GM12878 (cell line): ENCODE measurements around the gene ZNF25. TPM values are rescaled to one million over a fixed set of nuclear protein-coding genes. Genes with fewer than 3 reads are reported as not detected.
A peak's percentile ranks its signal among the peaks of the same experiment; 100 is the strongest.

Experiments used
- ATAC-seq: fragments of 200-7000 bp; cut with Tn5 transposase; 3 replicates; pipeline ENCODE4 v1.9.1; 2020; ENCODE audit warnings: mild to moderate bottlenecking, moderate library complexity
- Bru-seq: library from RNA; stranded (reverse); fragments of 400-500 nt; gene quantifications from one replicate; lab custom pipeline; 2021; lab: Mats Ljungman, UMichigan
- BruChase-seq, 2 experiments: library from RNA; stranded (reverse); fragments of 400-500 nt; gene quantifications; one replicate each; lab custom pipeline; 2021; lab: Mats Ljungman, UMichigan
- BruUV-seq: library from RNA; stranded (reverse); fragments of 400-500 nt; replicated peaks from 2 replicates; lab custom pipeline; 2021; lab: Mats Ljungman, UMichigan
- CTCF ChIA-PET: fragments of 300-600 bp; sonication (Branson Sonifier 250); formaldehyde crosslinking; extraction: SDS; loops from one replicate; lab custom pipeline; 2021; ENCODE audit warnings: inconsistent platforms; lab: Yijun Ruan, JAX
- POLR2A ChIA-PET: fragments of 350-600 bp; formaldehyde crosslinking; extraction: SDS; loops from one replicate; lab custom pipeline; 2021; ENCODE audit warnings: inconsistent platforms; lab: Charles Lee
- RAD21 ChIA-PET: fragments of 300-600 bp; sonication (Branson Sonifier 250); formaldehyde crosslinking; loops from one replicate; lab custom pipeline; 2023; ENCODE audit warnings: antibody characterized with exemption; ENCODE audit not compliant: unreplicated experiment; lab: Charles Lee
- SMC1A ChIA-PET: fragments of 300-600 bp; sonication (Branson Sonifier 250); formaldehyde crosslinking; loops from one replicate; lab custom pipeline; 2023; ENCODE audit not compliant: unreplicated experiment, uncharacterized antibody; lab: Charles Lee
- DNase-seq: peaks from one replicate; pipeline ENCODE4 v3.0.0-alpha.2; 2011; ENCODE audit warnings: low read depth, low spot score
- FAIRE-seq: peaks from 3 replicates; lab custom pipeline; 2011; peaks lifted over from hg19 to GRCh38; lab: Jason Lieb, UNC
- H2AFZ ChIP-seq: 2 replicates; pipeline ENCODE4 v1.6.0; 2011; ENCODE audit warnings: low read depth, low read length, control low read depth; ENCODE audit not compliant: control insufficient read depth
- H3K27ac ChIP-seq: 2 replicates; pipeline ENCODE4 v1.5.1; 2011; ENCODE audit warnings: control low read depth; ENCODE audit not compliant: control insufficient read depth, insufficient read depth
- H3K27me3 ChIP-seq, 2 experiments: replicated peaks in 1 of 2; 2 replicates each; pipeline versions ENCODE4 v1.6.0 to v1.6.1; 2011; ENCODE audit warnings: low read length in 1 of 2; ENCODE audit not compliant: control insufficient read depth in 2 of 2, insufficient read depth in 2 of 2
- H3K36me3 ChIP-seq, 2 experiments: 2 replicates each; pipeline ENCODE4 v1.5.1; 2011; ENCODE audit warnings: low read length in 1 of 2; ENCODE audit not compliant: control insufficient read depth in 2 of 2, insufficient read depth in 2 of 2
- H3K4me1 ChIP-seq: 2 replicates; pipeline ENCODE4 v1.6.1; 2011; ENCODE audit warnings: mild to moderate bottlenecking, low read length, moderate library complexity, mixed read lengths; ENCODE audit not compliant: control insufficient read depth, insufficient read depth
- H3K4me2 ChIP-seq: 2 replicates; pipeline ENCODE4 v1.6.0; 2011; ENCODE audit warnings: control low read depth; ENCODE audit not compliant: control insufficient read depth, insufficient read depth
- H3K4me3 ChIP-seq: fragments of 200-600 bp; sonication (generic); 2 replicates; pipeline ENCODE4 v1.5.1; 2016
- H3K79me2 ChIP-seq: 2 replicates; pipeline ENCODE4 v1.6.0; 2011; ENCODE audit warnings: low read length; ENCODE audit not compliant: control insufficient read depth, insufficient read depth
- H3K9ac ChIP-seq: 2 replicates; pipeline ENCODE4 v1.8.0; 2011; ENCODE audit warnings: low read length, control low read depth, mixed read lengths; ENCODE audit not compliant: control insufficient read depth, insufficient read depth
- H3K9me3 ChIP-seq: replicated peaks from 3 replicates; pipeline ENCODE4 v1.5.1; 2011; ENCODE audit warnings: mild to moderate bottlenecking, low read length; ENCODE audit not compliant: control insufficient read depth, insufficient read depth
- H4K20me1 ChIP-seq: 2 replicates; pipeline ENCODE4 v1.6.0; 2011; ENCODE audit not compliant: control insufficient read depth, insufficient read depth
- BHLHE40 ChIP-seq, 2 experiments: fragments of 450-650 bp in 1 of 2; IDR thresholded peaks; 2 replicates each; pipeline ENCODE4 v1.6.1; 2011 to 2017; ENCODE audit warnings: low read depth in 2 of 2, borderline replicate concordance in 1 of 2, improper control_type of control experiment in 1 of 2, low read length in 1 of 2, mild to moderate bottlenecking in 1 of 2
- CBX5 ChIP-seq: sonication (generic); IDR thresholded peaks from 2 replicates; pipeline ENCODE4 v1.6.1; 2016; ENCODE audit warnings: low read depth, moderate library complexity, mild to moderate bottlenecking, inconsistent platforms
- CHD4 ChIP-seq: fragments of 200-600 bp; sonication (generic); IDR thresholded peaks from 2 replicates; pipeline ENCODE4 v1.6.1; 2016; ENCODE audit warnings: mild to moderate bottlenecking
- CREM ChIP-seq: IDR thresholded peaks from 2 replicates; pipeline ENCODE4 v1.6.1; 2014; ENCODE audit warnings: antibody characterized with exemption, low read depth
- DPF2 ChIP-seq: fragments of 450-650 bp; IDR thresholded peaks from 2 replicates; pipeline ENCODE4 v1.6.1; 2017; ENCODE audit warnings: mild to moderate bottlenecking
- E4F1 ChIP-seq: fragments of 450-650 bp; IDR thresholded peaks from 2 replicates; pipeline ENCODE4 v1.6.1; 2018; ENCODE audit warnings: borderline replicate concordance, mild to moderate bottlenecking; ENCODE audit not compliant: partially characterized antibody
- ETV6 ChIP-seq, 2 experiments: fragments of 450-650 bp in 1 of 2; IDR thresholded peaks in 1 of 2; conservative IDR thresholded peaks in 1 of 2; 2 replicates each; pipeline ENCODE4 v1.6.1; 2014; ENCODE audit warnings: antibody characterized with exemption in 1 of 2, borderline replicate concordance in 1 of 2, low read depth in 1 of 2, mild to moderate bottlenecking in 1 of 2, moderate library complexity in 1 of 2
- EZH2 ChIP-seq: IDR thresholded peaks from 2 replicates; pipeline ENCODE4 v1.6.1; 2012; ENCODE audit warnings: low read depth, mild to moderate bottlenecking, control low read depth, inconsistent platforms, low read length, borderline replicate concordance; ENCODE audit not compliant: control insufficient read depth
- MAX ChIP-seq: IDR thresholded peaks from 2 replicates; pipeline ENCODE4 v1.6.1; 2012; ENCODE audit warnings: low read depth, low read length, improper control_type of control experiment
- PAX8 ChIP-seq: fragments of 450-650 bp; IDR thresholded peaks from 2 replicates; pipeline ENCODE4 v1.6.1; 2017; ENCODE audit warnings: mild to moderate bottlenecking, moderate library complexity
- POLR2AphosphoS2 ChIP-seq: IDR thresholded peaks from 2 replicates; pipeline ENCODE4 v1.6.1; 2011; ENCODE audit warnings: low read depth, mild to moderate bottlenecking, low read length, improper control_type of control experiment, moderate library complexity
- WGBS: methylation state at CpG from one replicate; pipeline ENCODE4 v1.1.6; 2016; ENCODE audit warnings: low lambda C conversion rate; ENCODE audit not compliant: insufficient replicate concordance, insufficient coverage; ENCODE audit errors: missing lambda C conversion rate; 5-methylcytosine and 5-hydroxymethylcytosine counted together
- in situ Hi-C: fragments of 300-500 bp; cut with MboI; formaldehyde crosslinking; loops from 9 replicates; pipeline ENCODE4 v1.14.3; 2018; ENCODE audit warnings: mixed read lengths
- intact Hi-C: fragments of 100-400 bp; cut with micrococcal nuclease; formaldehyde crosslinking; loops from one replicate; pipeline ENCODE4 v1.14.2; 2022; ENCODE audit not compliant: unreplicated experiment
- long read RNA-seq, 2 experiments: library from polyadenylated mRNA; unstranded; transcript quantifications; one replicate each; pipeline ENCODE4 v2.0.0, GENCODE V29; 2019 to 2020
- polyA minus RNA-seq, 3 experiments: library from RNA; depleted of rRNA, polyadenylated mRNA; stranded (reverse); fragments of >200 nt; gene quantifications; 2 replicates each; pipeline ENCODE4 v1.2.3, GENCODE V29; 2011
- polyA plus RNA-seq, 11 experiments: library from polyadenylated mRNA; depleted of rRNA in 4 of 11; unstranded in 6 of 11; stranded (reverse) in 5 of 11; fragments of >200 nt; fragmentation: Nextera tagmentation in 4 of 11; fragmentation: Illumina TruSeq in 1 of 11; extraction: Ambion mirVana in 4 of 11; extraction: Trizol in 1 of 11; gene quantifications; 1 replicate in 1 of 11; 2 replicates in 10 of 11; pipeline versions ENCODE4 v1.2.1 to v1.2.3, GENCODE V29; 2011 to 2016; ENCODE audit warnings: inconsistent platforms in 2 of 11, missing spikeins in 2 of 11, low read depth in 1 of 11
- total RNA-seq, 4 experiments: library from RNA; depleted of rRNA in 3 of 4; stranded (reverse); fragments of >200 nt in 3 of 4; fragmentation: Illumina TruSeq in 1 of 4; extraction: Trizol in 1 of 4; gene quantifications; 2 replicates each; pipeline versions ENCODE4 v1.2.1 to v1.2.3, GENCODE V29; 2013 to 2021
- TF ChIP-seq, protein P1 (sequence below): IDR thresholded peaks from 2 replicates; pipeline ENCODE4 v1.6.1; 2011; ENCODE audit warnings: mild to moderate bottlenecking, low read depth, low read length, moderate library complexity; ENCODE audit not compliant: insufficient replicate concordance

Gene ZNF25
- total RNA-seq (2013; cell fraction: nucleolus; rRNA removed): 13.9 and 15.0 TPM in 2 replicates
- 3.4 and 4.4 TPM in 2 replicates for total RNA-seq (2014; rRNA removed)
- total RNA-seq (2014; rRNA removed; fragmentation: Illumina TruSeq; extraction: Trizol): 5.3 and 5.4 TPM in 2 replicates
- total RNA-seq (2021): 3.4 and 4.8 TPM in 2 replicates
- 1.8 TPM for polyA plus RNA-seq (2011; ENCODE audit: low read depth)
- 6.8 and 11.3 TPM in 2 replicates for polyA plus RNA-seq (2011; rRNA removed)
- 2.5 and 2.8 TPM in 2 replicates for polyA plus RNA-seq (2011; cell fraction: cytosol; rRNA removed)
- polyA plus RNA-seq (2011; cell fraction: nucleus; rRNA removed): 4.7 and 5.6 TPM in 2 replicates
- polyA plus RNA-seq (2012): 2.8 and 3.6 TPM in 2 replicates
- 4.6 and 6.2 TPM in 2 replicates for polyA plus RNA-seq (2014; fragmentation: Illumina TruSeq; extraction: Trizol)
- 1 to 10 TPM; 1.0 to 1.5 TPM for polyA plus RNA-seq (2014; fragmentation: Nextera tagmentation; extraction: Ambion mirVana)
- polyA plus RNA-seq (2014; rRNA removed): 2.7 and 3.0 TPM in 2 replicates
- 1 to 10 TPM; 2.8 to 2.9 TPM for polyA plus RNA-seq (2016; fragmentation: Nextera tagmentation; extraction: Ambion mirVana)
- polyA minus RNA-seq (2011; rRNA and poly(A)+ RNA removed): 3.9 and 4.8 TPM in 2 replicates
- 2.1 and 2.3 TPM in 2 replicates for polyA minus RNA-seq (2011; cell fraction: cytosol; rRNA and poly(A)+ RNA removed)
- polyA minus RNA-seq (2011; cell fraction: nucleus; rRNA and poly(A)+ RNA removed): 1.2 and 1.5 TPM in 2 replicates
- percentile 70 among the genes with signal in this experiment for Bru-seq, nascent RNA
- BruChase-seq, experiment 1, labeled RNA remaining after a 6-hour chase: percentile 68 among the genes with signal in this experiment
- BruChase-seq, experiment 2, labeled RNA remaining after a 2-hour chase: percentile 65 among the genes with signal in this experiment
- long read RNA-seq, experiment 1, full-length matches to known transcripts: 1 of 3 reads
- long read RNA-seq, experiment 1, partial matches to known transcripts: 0 of 3 reads
- long read RNA-seq, experiment 1, other reads (novel, unspliced or antisense): 2 of 3 reads
- long read RNA-seq, experiment 2, full-length matches to known transcripts: 2 of 6 reads
- long read RNA-seq, experiment 2, partial matches to known transcripts: 1 of 6 reads
- long read RNA-seq, experiment 2, other reads (novel, unspliced or antisense): 3 of 6 reads

DNA sequence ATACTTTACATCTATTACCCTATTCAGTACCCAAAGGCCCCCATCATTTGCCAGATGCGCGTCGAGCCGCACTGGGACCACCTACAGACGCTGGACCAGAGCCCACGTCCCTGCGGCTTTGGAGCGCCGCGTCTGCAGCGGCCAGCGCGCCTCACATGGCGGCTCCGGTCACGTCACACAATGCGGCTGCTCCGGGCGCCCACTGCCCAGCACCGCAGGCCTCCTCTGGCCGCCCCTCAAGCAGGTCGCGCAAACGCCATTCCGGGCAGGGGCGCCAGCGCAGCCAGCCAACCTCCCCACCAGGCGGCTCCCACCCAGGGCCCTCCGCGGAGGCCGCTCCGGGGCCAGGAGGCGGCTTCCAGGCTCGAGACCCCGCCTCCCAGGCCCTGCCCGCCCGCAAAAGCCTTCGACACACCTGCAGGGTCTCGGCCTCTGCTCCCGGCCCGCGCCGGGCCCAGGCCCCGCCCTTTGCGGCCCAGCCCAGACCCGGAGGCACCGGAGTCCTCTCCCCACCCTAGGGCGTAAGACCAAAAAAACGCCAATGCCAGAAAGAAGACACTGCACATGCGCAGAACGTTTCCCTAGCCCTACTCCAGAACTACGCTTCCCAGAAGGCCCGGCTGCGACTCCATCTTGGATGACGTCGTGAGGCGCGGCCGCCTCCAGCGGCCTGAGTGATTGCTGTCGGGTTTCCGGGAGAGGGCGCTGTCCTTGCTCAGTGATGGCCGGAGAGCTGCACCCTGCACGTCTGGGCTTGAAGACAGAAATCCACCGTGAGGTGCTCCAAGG, at the start of gene ZNF25:
Gene ZNF25, minus strand, starts transcription at position 557 of the 789 bp plus-strand sequence. CDS start 4,925 bp downstream, outside the sequence.
- Histone ChIP-seq H4K20me1 (no peaks in the 10 kb centered on the region), H3K36me3 (no peaks in the 10 kb centered on the region), H3K4me3 (peak within 1 kb of the TSS; percentile 76), H2AFZ (peak within 1 kb of the TSS; percentile 93), H3K79me2 (peaks cover 4% of the 10 kb centered on the region), H3K4me1 (no peaks in the 10 kb centered on the region), H3K27ac (peak within 1 kb of the TSS; percentile 90), H3K4me2 (peak within 1 kb of the TSS; percentile 95), H3K9me3 (no peaks in the 10 kb centered on the region), H3K27me3 (no peaks in the 10 kb centered on the region), H3K9ac (peak within 1 kb of the TSS; percentile 88)
- CTCF ChIA-PET: interaction anchor here (0.8 to 2.7 kb wide), 19 partner anchors 10 to 390 kb away, joined by 3 to 26 read pairs (median 4); partner anchors contain the start of gene ZNF33A
- 1% methylated on average over 62 of the region's 66 CpGs for WGBS
- RAD21 ChIA-PET: interaction anchor here (0.6 to 2.5 kb wide), 13 partner anchors 26 to 426 kb away, joined by 3 to 12 read pairs (median 5); partner anchors contain the start of genes ZNF33A and ZNF37A
- intact Hi-C loops: loop anchor here (1.0 to 5.0 kb wide), 6 partner anchors 34 to 427 kb away; partner anchors contain the start of genes ZNF248, ZNF33A and ZNF37A
- DNase-seq (peak; percentile 99), FAIRE-seq (peak; percentile 99), ATAC-seq (peak; percentile 98)
- in situ Hi-C loops: loop anchor here (10.0 kb wide), 1 partner anchor 121 kb away; the partner anchor contains the start of gene ZNF248
- POLR2A ChIA-PET: interaction anchor here (0.6 to 3.0 kb wide), 6 partner anchors 15 to 117 kb away, joined by 3 to 14 read pairs (median 4); partner anchors contain the start of gene ZNF33A
- BruUV-seq: no TSS peak
- SMC1A ChIA-PET: interaction anchor here (0.6 to 2.4 kb wide), 14 partner anchors 13 to 389 kb away, joined by 3 to 11 read pairs (median 4); partner anchors contain the start of gene ZNF37A
- peak; percentile 61 for TF ChIP-seq DPF2
- peak; percentile 97 for TF ChIP-seq CREM
- no peak for TF ChIP-seq POLR2AphosphoS2
- TF ChIP-seq EZH2: no peak
- no peak for TF ChIP-seq CHD4
- peak; percentile 52 to 62; a peak in 2 of 4 replicates for TF ChIP-seq BHLHE40 (IDR thresholded peaks at IDR 0.05; ENCODE audit: borderline replicate concordance in 1 of 2, low read depth in 2 of 2, low read length in 1 of 2)
- peak; percentile 37; the same call in 1 of the 2 replicates for TF ChIP-seq MAX
- TF ChIP-seq E4F1: no peak
- TF ChIP-seq ETV6 (conservative IDR thresholded peaks at IDR 0.05 in 1 of 2, IDR thresholded peaks at IDR 0.05 in 1 of 2; ENCODE audit: borderline replicate concordance in 1 of 2, low read depth in 1 of 2): no peak
- TF ChIP-seq, protein P1, sequence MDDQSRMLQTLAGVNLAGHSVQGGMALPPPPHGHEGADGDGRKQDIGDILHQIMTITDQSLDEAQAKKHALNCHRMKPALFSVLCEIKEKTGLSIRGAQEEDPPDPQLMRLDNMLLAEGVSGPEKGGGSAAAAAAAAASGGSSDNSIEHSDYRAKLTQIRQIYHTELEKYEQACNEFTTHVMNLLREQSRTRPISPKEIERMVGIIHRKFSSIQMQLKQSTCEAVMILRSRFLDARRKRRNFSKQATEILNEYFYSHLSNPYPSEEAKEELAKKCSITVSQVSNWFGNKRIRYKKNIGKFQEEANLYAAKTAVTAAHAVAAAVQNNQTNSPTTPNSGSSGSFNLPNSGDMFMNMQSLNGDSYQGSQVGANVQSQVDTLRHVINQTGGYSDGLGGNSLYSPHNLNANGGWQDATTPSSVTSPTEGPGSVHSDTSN: peak; percentile 73
- no peak for TF ChIP-seq PAX8
- peak; percentile 87 for TF ChIP-seq CBX5
